ENCODE measurements around the gene STMND1.

STMND1 gene

GRCh38 chr6:17167327-17167979, 65.6 kb downstream of the STMND1 start:
- no peak for FAIRE-seq

- FAIRE-seq = no peak
Observed at GRCh38 chr6:17169291-17169690, 67.4 kb downstream of the STMND1 start.

GRCh38 chr6:17169711-17170110, 67.9 kb downstream of the STMND1 start:
- no peak for FAIRE-seq

GRCh38 chr6:17172836-17173470, 71.1 kb downstream of the STMND1 start:
- FAIRE-seq = no peak

GRCh38 chr6:17178326-17178725, 76.5 kb downstream of the STMND1 start:
- no peak for FAIRE-seq

- FAIRE-seq = no peak
Observed at GRCh38 chr6:17178754-17179529, 77.1 kb downstream of the STMND1 start.

GRCh38 chr6:17179530-17180073, 77.8 kb downstream of the STMND1 start:
- FAIRE-seq = no peak
